ENCODE results near the gene TOP1.

- TF ChIP-seq IRF1 (CRISPR knock-in tag; IDR thresholded peaks at IDR 0.05) (no peak), FOXP4 (CRISPR knock-in tag; IDR thresholded peaks at IDR 0.05) (no peak), CTCF (IDR thresholded peaks at IDR 0.05) (no peak), NR2C2 (CRISPR knock-in tag; IDR thresholded peaks at IDR 0.05) (no peak), NFYB (CRISPR knock-in tag; conservative IDR thresholded peaks at IDR 0.05; ENCODE audit: low read depth) (no peak), E2F4 (CRISPR knock-in tag; IDR thresholded peaks at IDR 0.05; ENCODE audit: borderline replicate concordance, low read depth) (no peak), ZNF138 (CRISPR knock-in tag; conservative IDR thresholded peaks at IDR 0.05) (no peak), FOXP1 (CRISPR knock-in tag; IDR thresholded peaks at IDR 0.05; ENCODE audit: borderline replicate concordance) (no peak), MAX (CRISPR knock-in tag; IDR thresholded peaks at IDR 0.05) (no peak), SP1 (CRISPR knock-in tag; conservative IDR thresholded peaks at IDR 0.05) (no peak), ESRRA (CRISPR knock-in tag; IDR thresholded peaks at IDR 0.05; ENCODE audit: borderline replicate concordance) (no peak), ATF2 (CRISPR knock-in tag; IDR thresholded peaks at IDR 0.05; ENCODE audit: borderline replicate concordance, low read depth) (no peak), E2F5 (CRISPR knock-in tag; IDR thresholded peaks at IDR 0.05) (no peak)
Measured at GRCh38 chr20:41166201-41167117, 137.8 kb downstream of the TOP1 start.

All from WTC11 (cell line).